ENCODE results near the gene IMPDH1.

- TF ChIP-seq SUZ12 (IDR thresholded peaks at IDR 0.05; ENCODE audit: unreplicated experiment) (no peak), POLR2A (IDR thresholded peaks at IDR 0.05; ENCODE audit: low read depth, low read length) (no peak), CTCF (IDR thresholded peaks at IDR 0.05 in 2 of 3, conservative IDR thresholded peaks at IDR 0.05 in 1 of 3; ENCODE audit: control insufficient read depth in 2 of 3, extremely low read depth in 1 of 3, insufficient read depth in 1 of 3, low read depth in 3 of 3, low read length in 3 of 3) (no peak), ATF3 (IDR thresholded peaks at IDR 0.05; ENCODE audit: borderline replicate concordance, extremely low read depth, low read depth, low read length) (no peak), STAT3 (IDR thresholded peaks at IDR 0.05; ENCODE audit: low read depth, low read length) (no peak), BRCA1 (IDR thresholded peaks at IDR 0.05; ENCODE audit: low read depth, low read length) (no peak), FOXK2 (IDR thresholded peaks at IDR 0.05) (no peak), CHD1 (IDR thresholded peaks at IDR 0.05; ENCODE audit: low read depth, low read length) (no peak), IRF3 (IDR thresholded peaks at IDR 0.05) (no peak), ZNF274 (IDR thresholded peaks at IDR 0.05; ENCODE audit: insufficient read depth, insufficient read length) (no peak), ZNF217 (IDR thresholded peaks at IDR 0.05) (no peak), CBFB (IDR thresholded peaks at IDR 0.05; ENCODE audit: low read depth) (no peak), CEBPB (IDR thresholded peaks at IDR 0.05; ENCODE audit: borderline replicate concordance in 1 of 2, low read depth in 2 of 2, low read length in 2 of 2) (no peak)
Observed at GRCh38 chr7:128400566-128400965, 9.2 kb downstream of the IMPDH1 start.

Measured in GM12878 (cell line).